22Rv1 (cell line): Measurements from ENCODE around the gene DLL4.

Source experiments
- CTCF ChIP-seq: fragments of 450-650 bp; IDR thresholded peaks from 2 replicates; pipeline ENCODE4 v1.5.1; 2017; ENCODE audit warnings: mild to moderate bottlenecking
- ZFX ChIP-seq: fragments of 450-650 bp; IDR thresholded peaks from 2 replicates; pipeline ENCODE4 v1.6.1; 2017; ENCODE audit warnings: antibody characterized with exemption, borderline replicate concordance

GRCh38 chr15:40892447-40893012, 36.6 kb upstream of the DLL4 start:
- no peak for TF ChIP-seq CTCF
- no peak for TF ChIP-seq ZFX
